GM21529 (cell line): ENCODE results near the gene STRA6.

Experiments
- ATAC-seq: cut with Tn5 transposase; IDR thresholded peaks from one replicate; pipeline ENCODE4 v1.9.1; 2021; ENCODE audit not compliant: unreplicated experiment

STRA6 gene

DNA sequence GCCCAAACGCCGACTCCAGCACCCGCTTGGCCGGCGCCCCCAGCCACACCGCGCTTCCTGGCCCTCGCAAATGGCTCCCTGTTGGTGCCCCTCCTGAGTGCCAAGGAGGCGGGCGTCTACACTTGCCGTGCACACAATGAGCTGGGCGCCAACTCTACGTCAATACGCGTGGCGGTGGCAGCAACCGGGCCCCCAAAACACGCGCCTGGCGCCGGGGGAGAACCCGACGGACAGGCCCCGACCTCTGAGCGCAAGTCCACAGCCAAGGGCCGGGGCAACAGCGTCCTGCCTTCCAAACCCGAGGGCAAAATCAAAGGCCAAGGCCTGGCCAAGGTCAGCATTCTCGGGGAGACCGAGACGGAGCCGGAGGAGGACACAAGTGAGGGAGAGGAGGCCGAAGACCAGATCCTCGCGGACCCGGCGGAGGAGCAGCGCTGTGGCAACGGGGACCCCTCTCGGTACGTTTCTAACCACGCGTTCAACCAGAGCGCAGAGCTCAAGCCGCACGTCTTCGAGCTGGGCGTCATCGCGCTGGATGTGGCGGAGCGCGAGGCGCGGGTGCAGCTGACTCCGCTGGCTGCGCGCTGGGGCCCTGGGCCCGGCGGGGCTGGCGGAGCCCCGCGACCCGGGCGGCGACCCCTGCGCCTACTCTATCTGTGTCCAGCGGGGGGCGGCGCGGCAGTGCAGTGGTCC, 68.7 kb downstream of the STRA6 start:
- no peak for ATAC-seq

DNA sequence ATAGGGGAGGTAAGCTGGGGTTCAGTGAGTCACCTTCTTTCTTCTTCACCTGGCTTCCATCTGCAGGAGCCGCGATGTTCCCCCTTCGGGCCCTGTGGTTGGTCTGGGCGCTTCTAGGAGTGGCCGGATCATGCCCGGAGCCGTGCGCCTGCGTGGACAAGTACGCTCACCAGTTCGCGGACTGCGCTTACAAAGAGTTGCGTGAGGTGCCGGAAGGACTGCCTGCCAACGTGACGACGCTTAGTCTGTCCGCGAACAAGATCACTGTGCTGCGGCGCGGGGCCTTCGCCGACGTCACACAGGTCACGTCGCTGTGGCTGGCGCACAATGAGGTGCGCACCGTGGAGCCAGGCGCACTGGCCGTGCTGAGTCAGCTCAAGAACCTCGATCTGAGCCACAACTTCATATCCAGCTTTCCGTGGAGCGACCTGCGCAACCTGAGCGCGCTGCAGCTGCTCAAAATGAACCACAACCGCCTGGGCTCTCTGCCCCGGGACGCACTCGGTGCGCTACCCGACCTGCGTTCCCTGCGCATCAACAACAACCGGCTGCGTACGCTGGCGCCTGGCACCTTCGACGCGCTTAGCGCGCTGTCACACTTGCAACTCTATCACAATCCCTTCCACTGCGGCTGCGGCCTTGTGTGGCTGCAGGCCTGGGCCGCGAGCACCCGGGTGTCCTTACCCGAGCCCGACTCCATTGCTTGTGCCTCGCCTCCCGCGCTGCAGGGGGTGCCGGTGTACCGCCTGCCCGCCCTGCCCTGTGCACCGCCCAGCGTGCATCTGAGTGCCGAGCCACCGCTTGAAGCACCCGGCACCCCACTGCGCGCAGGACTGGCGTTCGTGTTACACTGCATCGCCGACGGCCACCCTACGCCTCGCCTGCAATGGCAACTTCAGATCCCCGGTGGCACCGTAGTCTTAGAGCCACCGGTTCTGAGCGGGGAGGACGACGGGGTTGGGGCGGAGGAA, 69.6 kb downstream of the STRA6 start:
- no peak for ATAC-seq

DNA sequence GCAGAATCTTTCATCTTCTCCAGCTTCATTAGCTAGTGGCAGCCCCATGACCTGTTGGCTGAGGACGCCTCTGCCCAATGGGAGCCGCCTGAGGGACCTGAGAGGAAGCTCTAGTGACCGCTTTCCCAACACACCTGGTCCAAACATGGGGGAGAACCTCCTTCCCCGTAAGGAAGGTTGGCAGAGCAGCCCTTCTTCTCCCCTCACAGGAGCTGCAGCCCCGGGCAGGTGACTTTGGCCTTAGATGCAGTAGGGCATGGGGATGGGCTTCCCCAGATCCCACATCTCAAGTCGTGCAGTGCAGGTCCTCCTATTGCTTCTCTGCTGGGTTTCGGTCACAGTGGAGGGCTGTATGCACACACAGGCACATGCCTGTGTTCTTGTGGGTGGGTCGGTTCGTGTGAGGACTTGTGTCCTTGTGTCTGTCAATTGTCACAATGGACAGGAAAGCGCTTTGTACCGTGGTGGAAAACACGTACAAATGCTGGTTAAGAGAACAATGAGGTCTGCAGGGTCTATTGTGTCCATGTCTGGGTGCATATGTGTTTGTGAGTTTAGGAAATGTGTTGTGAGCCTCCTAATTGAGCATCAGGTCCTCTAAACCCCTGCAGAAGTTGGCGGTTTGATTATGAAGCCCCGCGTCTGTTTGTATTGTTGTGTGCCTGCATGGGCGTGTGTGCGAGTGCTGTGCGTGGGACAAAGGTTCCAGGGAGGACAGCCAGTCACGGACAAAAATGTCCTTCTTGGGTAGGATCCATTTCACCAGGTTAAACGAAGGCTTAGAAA, 70.8 kb downstream of the STRA6 start:
- no peak for ATAC-seq

DNA sequence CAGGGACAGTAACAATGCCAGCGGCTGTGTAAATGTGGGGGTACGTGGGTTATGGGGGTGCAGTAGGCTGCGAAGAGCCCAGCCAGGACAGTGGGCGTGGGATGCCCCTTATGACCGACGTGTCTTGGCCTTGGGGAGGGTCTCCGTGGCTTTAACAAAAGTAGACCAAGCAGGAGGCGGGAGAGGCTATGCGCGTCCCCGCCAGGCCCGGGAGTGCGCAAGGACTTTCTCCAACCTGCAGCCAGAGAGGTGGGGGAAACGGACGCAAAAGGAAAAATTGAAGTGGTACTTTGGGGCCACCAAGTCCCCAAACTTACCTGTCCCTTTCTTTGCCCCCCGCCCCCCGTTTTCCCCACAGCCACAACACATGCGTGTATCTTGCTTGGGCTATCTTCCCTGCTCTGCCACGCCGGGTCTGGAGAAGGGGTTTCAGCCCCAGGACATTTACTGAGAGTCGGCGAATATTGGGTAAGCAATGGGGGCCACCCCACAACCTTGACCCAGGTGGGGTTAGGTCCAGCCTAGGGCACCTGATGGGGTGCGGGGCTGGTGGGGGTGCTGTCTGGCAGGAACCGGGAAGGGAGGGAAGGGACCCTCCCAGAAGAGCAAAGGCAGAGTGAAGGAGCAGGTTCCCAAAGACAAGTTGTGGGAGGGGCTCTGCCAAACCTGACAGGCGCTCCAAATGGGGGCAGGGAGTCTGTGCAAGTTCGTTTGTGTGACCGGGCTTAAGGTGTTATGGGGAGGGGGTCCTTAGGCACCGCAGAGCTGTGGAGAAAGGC, 71.5 kb downstream of the STRA6 start:
- no peak for ATAC-seq

DNA sequence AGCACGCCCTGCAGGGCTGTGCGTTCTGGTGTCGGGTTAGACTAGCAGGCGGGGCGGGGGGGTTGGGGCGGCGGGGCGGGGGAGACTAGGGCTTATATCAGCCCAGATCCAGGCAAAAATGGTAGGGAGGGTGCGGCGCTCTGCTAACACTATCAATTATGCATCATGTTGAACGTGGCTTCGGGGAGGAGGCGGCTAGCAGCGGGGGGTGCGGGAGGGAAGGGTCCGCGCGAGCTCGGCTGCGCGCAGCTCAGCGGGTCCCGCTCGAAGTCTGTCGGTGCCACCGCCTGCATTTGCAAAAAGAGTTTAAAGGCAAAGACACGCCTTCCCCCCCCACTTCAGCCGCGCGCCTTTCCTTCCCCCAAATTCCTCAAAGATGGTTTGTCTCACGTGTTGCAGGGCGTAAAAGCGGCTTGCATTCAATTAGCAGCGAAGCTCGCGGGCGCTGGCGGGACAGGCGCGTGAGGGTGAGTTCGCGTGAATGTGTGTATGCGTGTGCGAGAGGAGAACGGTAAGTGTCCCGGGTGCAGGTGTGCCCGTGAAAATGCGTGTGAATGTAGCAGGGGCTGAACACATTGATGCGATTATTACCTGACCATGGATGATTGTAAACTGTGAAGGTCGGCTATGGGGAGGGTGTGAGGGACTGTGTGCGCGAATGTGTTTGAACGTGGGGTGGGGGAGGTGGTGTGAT, 72.3 kb downstream of the STRA6 start, which contains the start of gene ISLR2:
TSS of gene ISLR2 (plus strand) at position 432 of the 694 bp plus-strand sequence. CDS start 2,169 bp downstream, outside the sequence.
- no peak for ATAC-seq

GRCh38 chr15:74129586-74130154, 72.9 kb downstream of the STRA6 start:
- ATAC-seq, result no peak
